Astrocyte of the cerebellum (primary cell): ENCODE results near the gene MYO3B.

ENCODE experiments used
- DNase-seq: peaks from one replicate; pipeline ENCODE4 v3.0.0-alpha.2; 2011; ENCODE audit warnings: low read depth
- H3K4me3 ChIP-seq: 2 replicates; pipeline ENCODE4 v1.5.1; 2011; ENCODE audit warnings: mild to moderate bottlenecking, low read depth, low read length, moderate library complexity
- in situ Hi-C: cut with HindIII; loops from 2 replicates; pipeline ENCODE4 v1.10.0; 2017; ENCODE audit warnings: low sequenced_read_pairs
- TF ChIP-seq, protein P1 (sequence below): IDR thresholded peaks from 2 replicates; pipeline ENCODE4 v1.5.1; 2012; ENCODE audit warnings: low read length, low read depth, moderate library complexity, mild to moderate bottlenecking; ENCODE audit errors: missing control alignments

The MYO3B gene

DNA sequence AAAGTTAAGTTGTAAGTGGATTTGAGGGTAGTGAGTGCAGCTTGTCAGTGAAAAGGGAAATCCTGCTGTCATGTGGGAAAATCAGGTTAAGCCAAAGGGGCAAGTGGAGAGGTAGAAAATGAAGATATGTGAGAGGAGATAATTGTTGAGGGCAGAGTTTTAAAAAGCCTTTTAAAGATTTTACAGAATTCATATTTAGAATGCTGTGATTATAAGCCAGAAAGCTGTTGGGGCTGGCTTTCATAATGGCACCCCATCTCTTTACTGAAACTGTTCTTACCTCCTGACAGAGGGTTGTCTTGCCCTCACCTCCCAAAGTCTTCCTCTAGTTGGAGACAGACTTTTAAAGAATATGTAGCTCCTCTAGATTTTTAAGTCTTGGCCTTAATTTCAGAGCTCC lies 86.9 kb downstream of the MYO3B start:
- DNase-seq: no peak
- in situ Hi-C loops: no loop called here
- TF ChIP-seq, protein P1, sequence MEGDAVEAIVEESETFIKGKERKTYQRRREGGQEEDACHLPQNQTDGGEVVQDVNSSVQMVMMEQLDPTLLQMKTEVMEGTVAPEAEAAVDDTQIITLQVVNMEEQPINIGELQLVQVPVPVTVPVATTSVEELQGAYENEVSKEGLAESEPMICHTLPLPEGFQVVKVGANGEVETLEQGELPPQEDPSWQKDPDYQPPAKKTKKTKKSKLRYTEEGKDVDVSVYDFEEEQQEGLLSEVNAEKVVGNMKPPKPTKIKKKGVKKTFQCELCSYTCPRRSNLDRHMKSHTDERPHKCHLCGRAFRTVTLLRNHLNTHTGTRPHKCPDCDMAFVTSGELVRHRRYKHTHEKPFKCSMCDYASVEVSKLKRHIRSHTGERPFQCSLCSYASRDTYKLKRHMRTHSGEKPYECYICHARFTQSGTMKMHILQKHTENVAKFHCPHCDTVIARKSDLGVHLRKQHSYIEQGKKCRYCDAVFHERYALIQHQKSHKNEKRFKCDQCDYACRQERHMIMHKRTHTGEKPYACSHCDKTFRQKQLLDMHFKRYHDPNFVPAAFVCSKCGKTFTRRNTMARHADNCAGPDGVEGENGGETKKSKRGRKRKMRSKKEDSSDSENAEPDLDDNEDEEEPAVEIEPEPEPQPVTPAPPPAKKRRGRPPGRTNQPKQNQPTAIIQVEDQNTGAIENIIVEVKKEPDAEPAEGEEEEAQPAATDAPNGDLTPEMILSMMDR: no peak
- no peak overlapping the region for H3K4me3 ChIP-seq

- in situ Hi-C loops: no loop called here
- no peak for DNase-seq
- H3K4me3 ChIP-seq: no peak overlapping the region
- TF ChIP-seq, protein P1: no peak
Observed at GRCh38 chr2:170265321-170265720, 87.4 kb downstream of the MYO3B start.

GRCh38 chr2:170266358-170266757 lies 88.4 kb downstream of the MYO3B start:
- TF ChIP-seq, protein P1: no peak
- in situ Hi-C loops: no loop called here
- no peak for DNase-seq
- no peak overlapping the region for H3K4me3 ChIP-seq

GRCh38 chr2:170267071-170267470 lies 89.1 kb downstream of the MYO3B start:
- H3K4me3 ChIP-seq: no peak overlapping the region
- in situ Hi-C loops: no loop called here
- TF ChIP-seq, protein P1: no peak
- no peak for DNase-seq

GRCh38 chr2:170270278-170270864 lies 92.4 kb downstream of the MYO3B start:
- no peak overlapping the region for H3K4me3 ChIP-seq
- TF ChIP-seq, protein P1: no peak
- in situ Hi-C loops: no loop called here
- no peak for DNase-seq

DNA sequence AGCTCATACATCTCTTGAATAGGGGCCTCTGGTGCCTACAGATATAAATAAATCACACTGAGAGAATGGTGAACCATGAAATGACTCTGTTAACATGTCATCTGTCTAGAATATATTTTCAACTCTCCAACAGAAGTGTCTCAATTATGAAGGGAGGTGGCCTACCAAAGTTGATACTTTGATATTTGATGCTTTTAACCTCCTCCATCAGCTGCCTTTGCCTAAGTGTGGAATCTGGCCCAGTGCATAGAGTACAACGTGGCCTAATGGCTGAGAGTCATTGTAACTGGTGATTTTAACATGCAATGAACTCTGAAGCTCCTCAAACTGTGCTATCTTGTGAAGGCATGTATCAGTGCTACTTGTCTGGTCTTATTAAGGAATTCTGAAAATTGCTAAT lies 93.4 kb downstream of the MYO3B start:
- H3K4me3 ChIP-seq: no peak overlapping the region
- in situ Hi-C loops: no loop called here
- TF ChIP-seq, protein P1: no peak
- no peak for DNase-seq
